Urinary bladder (tissue), 4 donors: ENCODE measurements around the gene MARK4. TPM values are rescaled to one million over a fixed set of nuclear protein-coding genes. Genes with fewer than 3 reads are reported as not detected.
"Not testable (repeated sequence)": the region's sequence is repeated elsewhere in the genome, so short reads cannot be mapped to it uniquely, and the experiment has no call there.

ENCODE experiments used
- DNase-seq: peaks from one replicate; pipeline ENCODE4 v3.0.0-alpha.2; 2015; ENCODE audit errors: extremely low spot score
- H3K27ac ChIP-seq: one replicate; pipeline ENCODE4 v1.5.1; 2013; ENCODE audit warnings: low read depth, mild to moderate bottlenecking, moderate library complexity
- H3K36me3 ChIP-seq: one replicate; pipeline ENCODE4 v1.6.1; 2013; ENCODE audit warnings: mild to moderate bottlenecking, moderate library complexity; ENCODE audit not compliant: insufficient read depth
- H3K4me1 ChIP-seq: one replicate; pipeline ENCODE4 v1.6.1; 2013; ENCODE audit warnings: mild to moderate bottlenecking, moderate library complexity; ENCODE audit not compliant: insufficient read depth
- H3K4me3 ChIP-seq: one replicate; pipeline ENCODE4 v1.5.1; 2013; ENCODE audit warnings: low read depth, low read length
- WGBS: extraction: QIAGEN DNeasy Blood & Tissue Kit; methylation state at CpG from one replicate; pipeline ENCODE4 v1.1.7; 2013; 5-methylcytosine and 5-hydroxymethylcytosine counted together
- polyA plus RNA-seq: library from polyadenylated mRNA; stranded (reverse); fragments of 200-250 nt; gene quantifications from one replicate; pipeline ENCODE4 v1.2.3, GENCODE V29; 2013
- total RNA-seq: library from RNA; depleted of rRNA; stranded (reverse); fragments of >200 nt; gene quantifications from one replicate; pipeline ENCODE4 v1.2.3, GENCODE V29; 2014
- donor health status: healthy with polysubstance abuse.
- donor health status: healthy.

The MARK4 gene
- total and polyA plus RNA-seq, 2 donors = 14.8 to 34.4 TPM

DNA sequence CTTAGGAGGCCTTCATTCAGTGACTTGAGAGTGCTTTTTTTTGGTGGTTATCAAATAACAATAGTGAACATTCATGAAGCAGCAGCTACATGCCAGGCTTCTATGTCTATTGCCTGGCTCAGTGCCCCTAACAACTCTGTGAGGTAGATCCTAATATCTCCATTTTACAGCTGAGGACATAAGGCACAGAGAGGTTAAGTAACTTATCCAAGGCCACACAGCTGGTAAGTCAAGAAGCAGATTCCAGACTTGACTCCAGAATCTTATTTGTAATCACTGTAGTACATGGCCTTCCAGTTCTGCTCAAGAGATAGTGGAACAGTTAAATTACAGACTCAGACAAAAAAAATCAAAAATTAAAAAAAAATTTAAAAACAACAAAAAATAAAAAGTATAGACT is 44.8 kb downstream of the MARK4 start:
- no peaks in the 10 kb centered on the region for H3K4me1 ChIP-seq
- no peak overlapping the region for H3K4me3 ChIP-seq
- no peak overlapping the region for H3K27ac ChIP-seq
- DNase-seq = no peak
- peaks cover 4% of the 10 kb centered on the region for H3K36me3 ChIP-seq

DNA sequence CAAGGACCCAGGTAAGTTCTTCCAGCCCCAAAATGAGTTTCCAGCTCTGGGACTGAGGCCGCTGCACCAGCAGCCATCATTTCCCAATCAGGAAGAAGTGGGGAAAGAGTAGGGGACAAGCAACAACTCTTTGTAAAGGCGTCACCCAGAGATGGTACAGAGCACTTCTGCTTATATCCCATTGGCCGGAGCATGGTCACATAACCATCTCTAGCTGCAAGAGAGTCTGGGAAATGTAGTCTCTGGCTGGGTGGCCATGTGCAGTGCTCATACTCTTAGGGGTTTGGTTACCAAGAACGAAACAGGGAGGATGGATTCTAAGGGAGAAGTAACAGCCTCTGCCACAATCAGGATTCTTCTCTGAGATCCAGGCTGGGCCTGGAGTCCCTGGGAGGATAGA is 45.3 kb downstream of the MARK4 start:
- Histone ChIP-seq H3K4me3 (no peak overlapping the region), H3K36me3 (no peaks in the 10 kb centered on the region), H3K4me1 (no peaks in the 10 kb centered on the region), H3K27ac (no peak overlapping the region)
- WGBS = 94% methylated on average over 4 of the region's 4 CpGs
- no peak for DNase-seq

DNA sequence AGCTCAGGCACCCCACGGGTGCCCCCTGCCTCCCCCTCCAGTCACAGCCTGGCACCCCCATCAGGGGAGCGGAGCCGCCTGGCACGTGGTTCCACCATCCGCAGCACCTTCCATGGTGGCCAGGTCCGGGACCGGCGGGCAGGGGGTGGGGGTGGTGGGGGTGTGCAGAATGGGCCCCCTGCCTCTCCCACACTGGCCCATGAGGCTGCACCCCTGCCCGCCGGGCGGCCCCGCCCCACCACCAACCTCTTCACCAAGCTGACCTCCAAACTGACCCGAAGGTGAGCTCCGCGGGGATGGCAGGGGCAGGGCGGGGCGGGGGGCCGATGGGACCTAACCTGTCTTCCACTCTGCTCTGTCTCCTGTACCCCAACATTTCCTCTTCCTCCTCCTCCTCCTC is 46.6 kb downstream of the MARK4 start:
- H3K27ac ChIP-seq = no peak overlapping the region
- peaks cover 2% of the 10 kb centered on the region for H3K36me3 ChIP-seq
- no peaks in the 10 kb centered on the region for H3K4me1 ChIP-seq
- 94% methylated on average over 18 of the region's 18 CpGs for WGBS
- no peak for DNase-seq
- H3K4me3 ChIP-seq = no peak overlapping the region

GRCh38 chr19:45298264-45298663 is 47.2 kb downstream of the MARK4 start:
- Histone ChIP-seq H3K4me1 (no peaks in the 10 kb centered on the region), H3K27ac (no peak overlapping the region), H3K36me3 (peaks cover 2% of the 10 kb centered on the region), H3K4me3 (no peak overlapping the region)
- DNase-seq = no peak
- WGBS = 96% methylated on average over 5 of the region's 5 CpGs

- 94% methylated on average over 6 of the region's 6 CpGs for WGBS
- H3K4me3 ChIP-seq = no peak overlapping the region
- no peak overlapping the region for H3K27ac ChIP-seq
- DNase-seq = no peak
- no peaks in the 10 kb centered on the region for H3K4me1 ChIP-seq
- H3K36me3 ChIP-seq = peaks cover 2% of the 10 kb centered on the region
Measured at GRCh38 chr19:45299719-45300118, 48.6 kb downstream of the MARK4 start.

DNA sequence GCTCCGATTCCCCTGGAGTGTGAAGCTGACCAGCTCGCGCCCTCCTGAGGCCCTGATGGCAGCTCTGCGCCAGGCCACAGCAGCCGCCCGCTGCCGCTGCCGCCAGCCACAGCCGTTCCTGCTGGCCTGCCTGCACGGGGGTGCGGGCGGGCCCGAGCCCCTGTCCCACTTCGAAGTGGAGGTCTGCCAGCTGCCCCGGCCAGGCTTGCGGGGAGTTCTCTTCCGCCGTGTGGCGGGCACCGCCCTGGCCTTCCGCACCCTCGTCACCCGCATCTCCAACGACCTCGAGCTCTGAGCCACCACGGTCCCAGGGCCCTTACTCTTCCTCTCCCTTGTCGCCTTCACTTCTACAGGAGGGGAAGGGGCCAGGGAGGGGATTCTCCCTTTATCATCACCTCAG is 51.3 kb downstream of the MARK4 start:
- no peak for DNase-seq
- 92% methylated on average over 27 of the region's 27 CpGs for WGBS
- Histone ChIP-seq H3K4me1 (no peaks in the 10 kb centered on the region), H3K36me3 (peaks cover 4% of the 10 kb centered on the region), H3K4me3 (no peak overlapping the region), H3K27ac (no peak overlapping the region)

GRCh38 chr19:45303269-45304060 is 52.4 kb downstream of the MARK4 start:
- 92% methylated on average over 12 of the region's 12 CpGs for WGBS
- no peak for DNase-seq
- H3K36me3 ChIP-seq = peaks cover 4% of the 10 kb centered on the region
- H3K4me3 ChIP-seq = no peak overlapping the region
- no peak overlapping the region for H3K27ac ChIP-seq
- no peaks in the 10 kb centered on the region for H3K4me1 ChIP-seq

- H3K4me3 ChIP-seq = no peak overlapping the region
- no peak for DNase-seq
- 78% methylated on average over 4 of the region's 4 CpGs for WGBS
- peaks cover 4% of the 10 kb centered on the region for H3K36me3 ChIP-seq
- no peak overlapping the region for H3K27ac ChIP-seq
- no peaks in the 10 kb centered on the region for H3K4me1 ChIP-seq
Measured at GRCh38 chr19:45304141-45304926, 53.3 kb downstream of the MARK4 start.

DNA sequence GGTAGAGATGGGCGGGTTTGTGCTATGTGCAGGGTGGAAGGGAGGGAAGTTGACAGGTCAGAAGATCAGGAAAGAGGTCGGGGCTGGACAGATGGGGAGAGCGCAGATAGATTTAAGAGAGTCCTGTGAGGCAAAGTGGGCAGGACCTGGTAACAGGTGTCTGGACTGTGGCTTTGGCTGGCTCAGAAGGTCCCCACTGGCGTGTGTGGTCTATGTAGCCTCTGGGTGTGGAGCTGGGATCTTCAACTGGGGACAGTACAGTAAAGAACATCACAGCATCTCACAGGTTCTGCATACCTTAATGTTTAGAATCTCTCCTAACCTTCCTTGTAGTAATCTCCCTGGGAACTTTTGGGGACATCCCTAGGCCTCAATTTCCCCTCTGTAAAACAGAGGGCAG is 53.9 kb downstream of the MARK4 start:
- 74% methylated on average over 4 of the region's 4 CpGs for WGBS
- no peak overlapping the region for H3K4me3 ChIP-seq
- no peak for DNase-seq
- no peak overlapping the region for H3K27ac ChIP-seq
- peaks cover 4% of the 10 kb centered on the region for H3K36me3 ChIP-seq
- H3K4me1 ChIP-seq = no peaks in the 10 kb centered on the region

DNA sequence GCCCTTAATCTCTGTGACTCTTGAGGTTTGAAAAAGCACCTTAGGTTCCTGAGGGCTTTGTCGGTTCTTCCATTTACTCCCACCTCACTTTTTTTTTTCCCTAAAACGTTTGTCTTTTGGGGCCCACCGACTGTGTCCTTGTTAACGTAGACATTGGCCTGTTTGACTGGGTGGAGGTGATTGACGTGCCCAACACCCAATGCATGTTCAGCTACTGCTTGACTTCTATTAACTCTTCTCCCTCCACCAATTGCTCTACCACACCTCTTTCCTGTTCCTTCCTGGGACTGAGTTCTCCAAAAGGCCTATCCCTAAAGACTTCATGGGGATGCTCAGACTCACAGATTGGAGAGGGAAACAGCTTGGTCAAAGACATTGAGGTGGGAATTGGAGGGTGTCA is 54.4 kb downstream of the MARK4 start:
- 36% methylated on average over 5 of the region's 5 CpGs for WGBS
- no peak overlapping the region for H3K4me3 ChIP-seq
- H3K27ac ChIP-seq = no peak overlapping the region
- no peak for DNase-seq
- no peaks in the 10 kb centered on the region for H3K4me1 ChIP-seq
- peaks cover 4% of the 10 kb centered on the region for H3K36me3 ChIP-seq

DNA sequence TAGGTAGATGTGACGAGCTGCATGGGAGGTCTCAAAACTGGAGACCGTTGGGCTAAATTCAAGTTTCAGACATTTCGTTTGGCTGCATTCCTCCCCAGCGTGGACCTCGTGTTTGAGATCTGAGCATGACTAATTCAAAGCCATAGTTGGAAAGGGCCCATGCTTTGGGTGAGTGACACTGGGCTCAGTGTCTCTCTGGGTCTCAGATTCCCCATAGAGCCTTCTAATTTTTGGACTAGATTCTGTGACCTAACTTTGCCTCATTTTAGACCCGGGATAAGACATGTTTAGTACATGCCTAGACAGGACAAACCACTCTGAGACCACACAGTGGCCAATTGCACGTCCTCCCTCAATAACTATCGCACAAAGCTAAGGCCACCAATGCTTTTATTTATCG is 55.0 kb downstream of the MARK4 start:
- Histone ChIP-seq H3K36me3 (peaks cover 4% of the 10 kb centered on the region), H3K27ac (no peak overlapping the region), H3K4me1 (no peaks in the 10 kb centered on the region), H3K4me3 (no peak overlapping the region)
- DNase-seq = no peak
- 31% methylated on average over 9 of the region's 9 CpGs for WGBS

DNA sequence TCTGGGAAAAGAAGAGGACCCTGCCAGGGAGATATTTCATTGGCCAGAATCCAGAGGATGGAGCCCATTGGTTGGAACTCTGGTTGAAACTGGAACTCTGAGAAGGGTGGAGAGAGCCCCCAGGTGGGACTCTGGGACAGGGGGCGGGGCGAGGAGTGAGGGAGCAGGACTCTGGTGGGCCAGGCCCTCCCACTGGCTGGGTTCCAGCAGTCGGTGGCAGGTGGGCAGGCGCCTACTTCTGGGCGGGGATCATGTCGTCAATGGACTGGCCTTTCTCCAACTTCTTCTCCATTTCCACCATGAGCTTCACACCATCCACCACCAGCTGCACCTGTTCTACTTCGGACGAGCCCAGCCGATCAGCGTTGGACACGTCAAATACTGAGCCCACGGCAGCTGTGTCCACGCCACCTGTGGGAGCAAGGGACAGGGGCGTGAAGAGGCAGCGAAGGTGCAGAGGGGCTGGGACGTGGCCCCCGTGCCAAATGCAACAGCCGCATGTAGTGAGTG is 55.5 kb downstream of the MARK4 start:
- Histone ChIP-seq H3K27ac (no peak overlapping the region), H3K36me3 (peaks cover 4% of the 10 kb centered on the region), H3K4me1 (no peaks in the 10 kb centered on the region), H3K4me3 (no peak overlapping the region)
- DNase-seq = peak; percentile 18
- WGBS = 70% methylated on average over 18 of the region's 18 CpGs

DNA sequence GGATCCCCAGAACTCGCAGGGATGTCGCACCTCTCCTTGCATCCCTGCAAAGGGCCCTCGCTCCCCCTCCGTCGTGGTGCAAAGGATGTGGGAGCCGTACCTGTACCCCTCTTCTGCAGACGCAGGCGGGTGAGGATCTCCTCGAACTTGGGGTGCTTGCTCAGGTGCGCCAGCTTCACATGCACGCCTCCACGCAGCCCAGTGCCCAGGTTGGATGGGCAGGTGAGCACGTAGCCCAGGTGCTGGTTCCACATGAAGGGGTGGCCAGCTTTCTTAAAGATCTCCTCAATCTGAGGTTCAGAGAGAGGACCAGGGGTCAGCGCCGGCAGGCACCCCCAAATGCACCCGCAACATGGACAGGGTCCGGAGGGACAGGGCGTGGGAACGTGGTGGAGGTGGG is 56.3 kb downstream of the MARK4 start:
- Histone ChIP-seq H3K4me1 (no peaks in the 10 kb centered on the region), H3K4me3 (no peak overlapping the region), H3K27ac (no peak overlapping the region), H3K36me3 (peaks cover 2% of the 10 kb centered on the region)
- no peak for DNase-seq
- WGBS = 89% methylated on average over 19 of the region's 19 CpGs

DNA sequence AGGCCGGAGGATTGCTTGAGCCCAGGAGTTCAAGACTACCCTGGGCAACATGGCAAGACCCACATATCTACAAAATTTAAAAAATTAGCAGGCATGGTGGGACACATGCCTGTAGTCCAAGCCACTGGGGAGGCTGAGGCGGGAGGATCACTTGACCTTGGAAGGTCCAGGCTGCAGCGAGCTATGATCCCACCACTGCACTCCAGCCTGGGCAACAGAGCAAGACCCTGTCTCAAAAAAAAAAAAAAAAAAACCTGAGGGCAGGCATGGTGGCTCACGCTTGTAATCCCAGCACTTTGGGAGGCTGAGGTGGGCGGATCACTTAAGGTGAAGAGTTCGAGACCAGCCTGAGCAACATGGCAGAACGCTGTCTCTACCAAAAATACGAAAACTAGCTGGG is 58.3 kb downstream of the MARK4 start:
- H3K4me3 ChIP-seq, H3K4me1 ChIP-seq, H3K36me3 ChIP-seq, H3K27ac ChIP-seq, DNase-seq: not testable (repeated sequence)
- WGBS = 87% methylated on average over 8 of the region's 8 CpGs
